Loucy (cell line): Measurements from ENCODE around the gene NADK.

ENCODE experiments used
- EZH2phosphoT487 ChIP-seq: fragments of 200-600 bp; IDR thresholded peaks from 2 replicates; pipeline ENCODE4 v1.6.1; 2018; ENCODE audit warnings: antibody characterized with exemption, mild to moderate bottlenecking, moderate library complexity, borderline replicate concordance
- TF ChIP-seq, protein P1 (sequence below): fragments of 200-600 bp; sonication (generic); conservative IDR thresholded peaks from 2 replicates; pipeline ENCODE4 v1.5.1; 2014; ENCODE audit warnings: mild to moderate bottlenecking, antibody characterized with exemption, low read length

DNA sequence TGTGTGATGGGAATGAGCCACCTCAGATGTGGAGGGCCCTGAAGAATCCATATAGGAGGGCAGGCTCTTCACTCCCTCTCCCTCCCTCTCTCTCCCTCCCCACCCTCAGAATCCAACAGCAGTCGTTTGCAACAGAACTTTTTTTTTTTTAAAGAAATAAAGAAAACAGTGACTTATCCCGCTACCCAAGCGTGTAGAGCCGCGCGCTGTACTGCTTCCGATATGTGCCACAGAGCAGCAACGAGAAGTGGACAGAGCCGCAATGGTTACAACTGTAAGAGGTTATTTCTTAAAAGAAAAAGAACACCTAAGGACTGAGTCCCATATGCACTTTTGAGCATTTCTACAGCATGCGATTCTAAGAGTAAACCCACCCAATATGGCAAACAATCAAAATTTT lies 7.4 kb upstream of the NADK start:
- TF ChIP-seq, protein P1, sequence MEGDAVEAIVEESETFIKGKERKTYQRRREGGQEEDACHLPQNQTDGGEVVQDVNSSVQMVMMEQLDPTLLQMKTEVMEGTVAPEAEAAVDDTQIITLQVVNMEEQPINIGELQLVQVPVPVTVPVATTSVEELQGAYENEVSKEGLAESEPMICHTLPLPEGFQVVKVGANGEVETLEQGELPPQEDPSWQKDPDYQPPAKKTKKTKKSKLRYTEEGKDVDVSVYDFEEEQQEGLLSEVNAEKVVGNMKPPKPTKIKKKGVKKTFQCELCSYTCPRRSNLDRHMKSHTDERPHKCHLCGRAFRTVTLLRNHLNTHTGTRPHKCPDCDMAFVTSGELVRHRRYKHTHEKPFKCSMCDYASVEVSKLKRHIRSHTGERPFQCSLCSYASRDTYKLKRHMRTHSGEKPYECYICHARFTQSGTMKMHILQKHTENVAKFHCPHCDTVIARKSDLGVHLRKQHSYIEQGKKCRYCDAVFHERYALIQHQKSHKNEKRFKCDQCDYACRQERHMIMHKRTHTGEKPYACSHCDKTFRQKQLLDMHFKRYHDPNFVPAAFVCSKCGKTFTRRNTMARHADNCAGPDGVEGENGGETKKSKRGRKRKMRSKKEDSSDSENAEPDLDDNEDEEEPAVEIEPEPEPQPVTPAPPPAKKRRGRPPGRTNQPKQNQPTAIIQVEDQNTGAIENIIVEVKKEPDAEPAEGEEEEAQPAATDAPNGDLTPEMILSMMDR: no peak
- no peak for TF ChIP-seq EZH2phosphoT487
